ENCODE measurements around the gene RAD51B. TPM values are rescaled to one million over a fixed set of nuclear protein-coding genes. Genes with fewer than 3 reads are reported as not detected.

RAD51B gene
- polyA plus RNA-seq, 1 donor (not counting 4 experiments of a cell fraction or from before 2014, with no cell fraction given): 13.3 TPM

GRCh38 chr14:68665131-68665530 is 845.6 kb downstream of the RAD51B start:
- Histone ChIP-seq H3K27ac (ENCODE audit: control insufficient read depth, insufficient read depth, low read length) (no peak overlapping the region), H4K20me1 (ENCODE audit: control insufficient read depth, extremely low read depth, insufficient read depth, low read length) (no peaks in the 10 kb centered on the region), H3K4me2 (ENCODE audit: control insufficient read depth, extremely low read depth, insufficient read depth, low read depth, low read length) (no peak overlapping the region), H3K4me1 (ENCODE audit: control insufficient read depth, extremely low read depth, insufficient read depth, low read length) (peaks cover 3% of the 10 kb centered on the region), H3K9ac (ENCODE audit: control insufficient read depth, extremely low read depth, insufficient read depth, low read length) (no peak overlapping the region), H3K9me1 (ENCODE audit: control insufficient read depth, extremely low read depth, insufficient read depth, low read length) (no peaks in the 10 kb centered on the region), H3K4me3 (ENCODE audit: control insufficient read depth in 2 of 3, extremely low read depth in 1 of 3, insufficient read depth in 2 of 3, low read depth in 1 of 3, low read length in 3 of 3) (no peak overlapping the region), H3K79me2 (ENCODE audit: control insufficient read depth, insufficient read depth, low read length) (no peaks in the 10 kb centered on the region), H3K9me3 (ENCODE audit: control insufficient read depth, low read depth, low read length) (no peaks in the 10 kb centered on the region), H3K36me3 (ENCODE audit: control insufficient read depth in 2 of 2, extremely low read depth in 1 of 2, insufficient read depth in 2 of 2, low read length in 2 of 2) (no peaks in the 10 kb centered on the region), H2AFZ (ENCODE audit: control insufficient read depth, low read length) (no peak overlapping the region), H3K27me3 (ENCODE audit: control insufficient read depth, extremely low read depth, insufficient read depth, low read length) (no peaks in the 10 kb centered on the region)
- no peak for FAIRE-seq
- dilution Hi-C loops (cut with MboI; ENCODE audit: extremely low pct_ligation_motif_present, low sequenced_read_pairs): no loop called here
- DNase-seq (ENCODE audit: low read depth, low spot score): no peak
- TF ChIP-seq, protein P1, sequence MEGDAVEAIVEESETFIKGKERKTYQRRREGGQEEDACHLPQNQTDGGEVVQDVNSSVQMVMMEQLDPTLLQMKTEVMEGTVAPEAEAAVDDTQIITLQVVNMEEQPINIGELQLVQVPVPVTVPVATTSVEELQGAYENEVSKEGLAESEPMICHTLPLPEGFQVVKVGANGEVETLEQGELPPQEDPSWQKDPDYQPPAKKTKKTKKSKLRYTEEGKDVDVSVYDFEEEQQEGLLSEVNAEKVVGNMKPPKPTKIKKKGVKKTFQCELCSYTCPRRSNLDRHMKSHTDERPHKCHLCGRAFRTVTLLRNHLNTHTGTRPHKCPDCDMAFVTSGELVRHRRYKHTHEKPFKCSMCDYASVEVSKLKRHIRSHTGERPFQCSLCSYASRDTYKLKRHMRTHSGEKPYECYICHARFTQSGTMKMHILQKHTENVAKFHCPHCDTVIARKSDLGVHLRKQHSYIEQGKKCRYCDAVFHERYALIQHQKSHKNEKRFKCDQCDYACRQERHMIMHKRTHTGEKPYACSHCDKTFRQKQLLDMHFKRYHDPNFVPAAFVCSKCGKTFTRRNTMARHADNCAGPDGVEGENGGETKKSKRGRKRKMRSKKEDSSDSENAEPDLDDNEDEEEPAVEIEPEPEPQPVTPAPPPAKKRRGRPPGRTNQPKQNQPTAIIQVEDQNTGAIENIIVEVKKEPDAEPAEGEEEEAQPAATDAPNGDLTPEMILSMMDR (optimal IDR thresholded peaks at IDR 0.05 in 1 of 3, IDR thresholded peaks at IDR 0.05 in 1 of 3, conservative IDR thresholded peaks at IDR 0.05 in 1 of 3; ENCODE audit: extremely low read depth in 1 of 3, insufficient read depth in 2 of 3, low read length in 3 of 3): no peak
- no peak for TF ChIP-seq EZH2 (IDR thresholded peaks at IDR 0.05; ENCODE audit: low read length)

DNA sequence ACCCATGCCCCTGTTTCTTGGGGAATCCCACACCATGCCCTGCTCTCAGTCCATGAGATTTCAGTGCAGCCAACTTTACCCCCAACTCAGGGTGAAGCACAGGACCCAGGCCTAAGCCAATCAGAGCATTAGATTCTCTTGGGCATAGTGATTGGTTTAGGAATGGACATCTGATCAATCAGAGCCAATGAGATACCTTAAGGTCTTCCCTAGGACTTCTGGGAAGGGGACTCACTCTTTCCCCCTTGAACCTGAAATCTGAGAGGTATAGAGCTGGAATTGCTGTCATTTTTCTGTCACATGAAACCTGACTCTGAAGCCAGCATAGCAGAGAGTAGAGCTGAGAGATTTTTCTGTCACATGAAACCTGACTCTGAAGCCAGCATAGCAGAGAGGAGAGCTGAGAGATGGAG is 846.2 kb downstream of the RAD51B start:
- Histone ChIP-seq H3K4me2 (ENCODE audit: control insufficient read depth, extremely low read depth, insufficient read depth, low read depth, low read length) (no peak overlapping the region), H4K20me1 (ENCODE audit: control insufficient read depth, extremely low read depth, insufficient read depth, low read length) (no peaks in the 10 kb centered on the region), H3K9ac (ENCODE audit: control insufficient read depth, extremely low read depth, insufficient read depth, low read length) (no peak overlapping the region), H3K9me3 (ENCODE audit: control insufficient read depth, low read depth, low read length) (no peaks in the 10 kb centered on the region), H3K4me3 (ENCODE audit: control insufficient read depth in 2 of 3, extremely low read depth in 1 of 3, insufficient read depth in 2 of 3, low read depth in 1 of 3, low read length in 3 of 3) (no peak overlapping the region), H3K79me2 (ENCODE audit: control insufficient read depth, insufficient read depth, low read length) (no peaks in the 10 kb centered on the region), H3K27me3 (ENCODE audit: control insufficient read depth, extremely low read depth, insufficient read depth, low read length) (no peaks in the 10 kb centered on the region), H3K4me1 (ENCODE audit: control insufficient read depth, extremely low read depth, insufficient read depth, low read length) (peaks cover 3% of the 10 kb centered on the region), H3K27ac (ENCODE audit: control insufficient read depth, insufficient read depth, low read length) (no peak overlapping the region), H3K9me1 (ENCODE audit: control insufficient read depth, extremely low read depth, insufficient read depth, low read length) (no peaks in the 10 kb centered on the region), H2AFZ (ENCODE audit: control insufficient read depth, low read length) (no peak overlapping the region), H3K36me3 (ENCODE audit: control insufficient read depth in 2 of 2, extremely low read depth in 1 of 2, insufficient read depth in 2 of 2, low read length in 2 of 2) (no peaks in the 10 kb centered on the region)
- dilution Hi-C loops (cut with MboI; ENCODE audit: extremely low pct_ligation_motif_present, low sequenced_read_pairs): no loop called here
- no peak for FAIRE-seq
- TF ChIP-seq, protein P1 (optimal IDR thresholded peaks at IDR 0.05 in 1 of 3, IDR thresholded peaks at IDR 0.05 in 1 of 3, conservative IDR thresholded peaks at IDR 0.05 in 1 of 3; ENCODE audit: extremely low read depth in 1 of 3, insufficient read depth in 2 of 3, low read length in 3 of 3): no peak
- TF ChIP-seq EZH2 (IDR thresholded peaks at IDR 0.05; ENCODE audit: low read length): no peak
- no peak for DNase-seq (ENCODE audit: low read depth, low spot score)

Data from keratinocyte (primary cell).